ENCODE data around the gene BCORL1. TPM values are rescaled to one million over a fixed set of nuclear protein-coding genes. Genes with fewer than 3 reads are reported as not detected.

Gene BCORL1
- total RNA-seq, 1 experiment from 2014 or later = 30.8 TPM

- no peak overlapping the region for H3K4me3 ChIP-seq (replicated peaks in 1 of 2; ENCODE audit: low read depth in 1 of 2, low read length in 2 of 2)
- intact Hi-C loops (cut with micrococcal nuclease) = no loop called here
- no peaks in the 10 kb centered on the region for H3K9me3 ChIP-seq (ENCODE audit: control insufficient read depth in 1 of 2, insufficient read depth in 1 of 2, low read depth in 1 of 2, low read length in 2 of 2)
- H3K9me2 ChIP-seq (ENCODE audit: insufficient read depth) = no peaks in the 10 kb centered on the region
- peaks cover 30% of the 10 kb centered on the region for H3K79me2 ChIP-seq (ENCODE audit: insufficient read depth, low read length)
- no peak overlapping the region for H3K4me2 ChIP-seq (ENCODE audit: low read length)
- no peaks in the 10 kb centered on the region for H4K20me1 ChIP-seq (ENCODE audit: insufficient read depth)
- BruUV-seq (replicated peaks) = no TSS peak
- ATAC-seq (no peak), DNase-seq (ENCODE audit: low read depth, low spot score) (no peak)
- RAD21 ChIA-PET (ENCODE audit: low non-redundant PET in 1 of 2, low total read pairs in 2 of 2, uncharacterized antibody in 2 of 2, unreplicated experiment in 2 of 2) = no interaction called here
- no peaks in the 10 kb centered on the region for H3K27me3 ChIP-seq (ENCODE audit: insufficient read depth, low read length)
- POLR2A ChIA-PET = no interaction called here
- H3K9ac ChIP-seq (ENCODE audit: low read length) = no peak overlapping the region
- H3K36me3 ChIP-seq (ENCODE audit: control insufficient read depth in 1 of 2, insufficient read depth in 2 of 2, low read length in 2 of 2) = peaks cover 5% of the 10 kb centered on the region in 2 experiments; a peak in 2 of 4 replicates
- H3K4me1 ChIP-seq (ENCODE audit: control insufficient read depth in 1 of 2, insufficient read depth in 2 of 2, low read length in 2 of 2) = no peaks in the 10 kb centered on the region
- TF ChIP-seq EGR1 (IDR thresholded peaks at IDR 0.05; ENCODE audit: low read depth) = no peak
- TF ChIP-seq CTCF (IDR thresholded peaks at IDR 0.05 in 2 of 3, conservative IDR thresholded peaks at IDR 0.05 in 1 of 3; ENCODE audit: borderline replicate concordance in 1 of 3, insufficient read depth in 1 of 3, low read depth in 2 of 3, low read length in 2 of 3) = no peak
- no peak for TF ChIP-seq ZBTB33 (IDR thresholded peaks at IDR 0.05; ENCODE audit: extremely low read depth, insufficient replicate concordance, low read length)
- H2AFZ ChIP-seq (ENCODE audit: low read depth, low read length, poor library complexity, severe bottlenecking) = no peak overlapping the region
- no peak overlapping the region for H3K27ac ChIP-seq (ENCODE audit: low read depth, low read length)
- CTCF ChIA-PET = interaction anchor here (2.2 kb wide), 1 partner anchor 10 kb away, joined by 5 read pairs; no protein-coding TSS in a partner anchor
Observed at GRCh38 chrX:130018143-130018542, 35.7 kb downstream of the BCORL1 start.
